GM20000 (cell line): ENCODE measurements around the gene NANOS3.

Experiments used
- DNase-seq: peaks from one replicate; pipeline ENCODE4 v3.0.0; 2012; ENCODE audit warnings: low spot score
- CTCF ChIP-seq: IDR thresholded peaks from 2 replicates; pipeline ENCODE4 v1.5.1; 2012; ENCODE audit warnings: mild to moderate bottlenecking, control low read depth; ENCODE audit errors: extremely low read depth, missing control alignments

The NANOS3 gene

GRCh38 chr19:13899912-13900584 lies 23.1 kb downstream of the NANOS3 start:
- DNase-seq, result no peak
- TF ChIP-seq CTCF, result no peak

- peak; percentile 17 for TF ChIP-seq CTCF
- no peak for DNase-seq
Observed at GRCh38 chr19:13902993-13903555, 26.1 kb downstream of the NANOS3 start.

DNA sequence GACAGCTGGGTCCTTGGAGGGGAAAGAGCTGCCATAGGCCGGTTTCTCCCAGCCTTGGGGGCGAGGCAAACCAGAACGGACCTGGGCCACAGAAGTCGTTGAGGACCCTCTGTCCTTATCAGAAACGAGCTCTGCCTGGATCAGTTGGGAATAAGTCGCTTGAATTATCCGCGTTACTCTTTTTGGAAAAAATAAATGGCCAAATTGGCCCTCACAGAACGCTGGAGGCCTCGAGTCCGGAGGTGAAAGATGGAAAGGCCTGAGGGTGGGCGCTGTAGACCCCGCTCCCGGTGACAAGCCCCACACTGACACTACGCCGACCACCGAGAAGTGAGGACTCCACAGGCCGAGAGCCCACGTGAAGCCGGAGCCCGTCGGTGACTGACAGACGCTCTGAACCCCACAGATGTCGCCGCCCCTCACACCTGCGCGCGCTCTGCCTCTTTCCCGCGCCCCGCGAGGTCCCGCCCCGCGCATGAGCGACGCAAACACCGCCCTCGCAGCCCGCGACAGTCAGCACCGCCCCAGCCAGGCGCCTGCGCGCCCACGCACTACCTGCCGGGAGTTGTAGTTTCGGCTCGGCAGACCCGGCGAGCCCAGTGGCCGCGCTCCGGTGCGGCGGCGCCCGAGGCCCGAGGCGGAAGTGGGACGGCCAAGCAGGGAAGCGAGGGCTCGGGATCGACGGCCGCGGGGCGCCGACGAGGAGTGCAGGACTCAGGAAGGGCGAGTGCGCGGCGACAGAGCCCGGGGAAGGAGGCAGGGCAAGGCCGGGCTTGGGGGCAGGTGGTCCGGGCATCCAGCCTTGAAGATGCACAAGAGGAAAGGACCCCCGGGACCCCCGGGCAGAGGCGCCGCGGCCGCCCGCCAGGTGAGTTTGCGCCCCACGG lies 28.9 kb downstream of the NANOS3 start, which contains the start of the genes BRME1 and CC2D1A:
BRME1 (minus strand) TSS at position 484 of the 887 bp plus-strand sequence. CDS start 1,225 bp downstream, outside the sequence.
CC2D1A (plus strand) TSS at position 568 of the 887 bp plus-strand sequence; CDS start at position 809, 241 bp downstream.
- DNase-seq, result peak; percentile 100
- TF ChIP-seq CTCF, result no peak

DNA sequence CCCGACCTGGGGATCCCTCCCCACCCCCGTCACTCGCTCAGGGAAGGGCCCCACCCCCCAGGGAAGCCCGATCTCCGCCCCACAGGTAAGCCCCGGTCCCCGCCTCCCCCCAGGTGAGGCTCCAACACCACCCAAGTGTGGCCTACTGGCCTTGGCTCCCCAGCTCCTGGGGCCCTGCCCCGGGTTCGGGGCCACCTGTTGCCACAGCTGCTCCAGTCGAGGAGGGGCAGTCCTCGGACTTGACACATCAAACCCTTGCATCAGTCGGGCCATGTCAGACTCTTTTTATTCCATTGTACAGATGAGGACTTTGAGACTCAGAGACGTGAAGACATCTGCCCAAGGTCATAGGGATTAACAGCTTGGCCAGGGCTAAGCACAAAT lies 29.6 kb downstream of the NANOS3 start:
- peak; percentile 53 for DNase-seq
- TF ChIP-seq CTCF, result no peak

GRCh38 chr19:13906910-13907309 lies 30.0 kb downstream of the NANOS3 start:
- TF ChIP-seq CTCF, result no peak
- DNase-seq, result no peak

DNA sequence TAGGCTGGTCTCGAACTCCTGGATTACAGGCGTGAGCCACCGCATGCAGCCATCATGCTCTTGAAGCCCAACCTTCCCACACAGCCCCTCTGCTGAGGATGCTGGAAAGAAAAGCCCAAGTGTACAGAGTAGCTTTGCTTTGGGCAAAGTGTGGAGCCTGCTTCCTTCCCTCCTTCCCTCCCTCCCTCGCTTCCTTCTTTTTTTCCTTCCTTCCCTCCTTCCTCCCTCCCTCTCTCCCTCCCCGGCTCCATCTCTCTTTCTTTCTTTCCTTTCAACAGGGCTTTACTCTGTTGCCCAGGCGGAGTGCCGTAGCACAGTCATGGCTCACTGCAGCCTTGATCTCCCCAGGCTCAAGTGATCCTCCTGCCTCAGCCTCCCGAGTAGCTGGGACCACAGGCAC lies 31.7 kb downstream of the NANOS3 start:
- no peak for DNase-seq
- no peak for TF ChIP-seq CTCF

- DNase-seq, result no peak
- no peak for TF ChIP-seq CTCF
Observed at GRCh38 chr19:13909430-13909829, 32.5 kb downstream of the NANOS3 start.
